Measurements from ENCODE around the gene EXOC6. TPM values are rescaled to one million over a fixed set of nuclear protein-coding genes. Genes with fewer than 3 reads are reported as not detected.
A peak's percentile ranks its signal among the peaks of the same experiment; 100 is the strongest.

Gene EXOC6
- total RNA-seq, 4 donors from 2014 or later = 10.5 to 82.1 (median 31.7) TPM

DNA sequence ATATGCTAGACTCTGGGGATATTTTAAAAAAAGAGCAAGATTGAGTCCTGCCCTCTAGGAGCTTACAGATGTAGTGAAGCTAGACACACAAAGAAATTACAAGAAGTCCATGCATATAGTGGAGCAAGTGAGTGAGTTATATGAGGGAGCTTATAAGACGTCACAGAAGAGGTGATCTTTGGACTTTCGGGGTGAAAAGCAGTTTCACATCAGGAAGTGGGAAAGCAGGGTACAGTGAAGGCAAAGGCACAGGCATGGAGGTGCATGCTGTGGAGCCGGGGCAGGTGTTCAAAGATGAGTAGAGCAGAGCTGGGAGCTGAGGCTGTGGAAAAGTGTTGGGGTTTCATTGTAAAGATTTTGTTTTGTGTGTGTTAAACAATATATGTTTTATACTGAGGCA is 38.5 kb upstream of the EXOC6 start:
- peak in 1 of 3 donors; percentile 55 for DNase-seq
- H3K27ac ChIP-seq = no peak overlapping the region
- TF ChIP-seq, protein P1, sequence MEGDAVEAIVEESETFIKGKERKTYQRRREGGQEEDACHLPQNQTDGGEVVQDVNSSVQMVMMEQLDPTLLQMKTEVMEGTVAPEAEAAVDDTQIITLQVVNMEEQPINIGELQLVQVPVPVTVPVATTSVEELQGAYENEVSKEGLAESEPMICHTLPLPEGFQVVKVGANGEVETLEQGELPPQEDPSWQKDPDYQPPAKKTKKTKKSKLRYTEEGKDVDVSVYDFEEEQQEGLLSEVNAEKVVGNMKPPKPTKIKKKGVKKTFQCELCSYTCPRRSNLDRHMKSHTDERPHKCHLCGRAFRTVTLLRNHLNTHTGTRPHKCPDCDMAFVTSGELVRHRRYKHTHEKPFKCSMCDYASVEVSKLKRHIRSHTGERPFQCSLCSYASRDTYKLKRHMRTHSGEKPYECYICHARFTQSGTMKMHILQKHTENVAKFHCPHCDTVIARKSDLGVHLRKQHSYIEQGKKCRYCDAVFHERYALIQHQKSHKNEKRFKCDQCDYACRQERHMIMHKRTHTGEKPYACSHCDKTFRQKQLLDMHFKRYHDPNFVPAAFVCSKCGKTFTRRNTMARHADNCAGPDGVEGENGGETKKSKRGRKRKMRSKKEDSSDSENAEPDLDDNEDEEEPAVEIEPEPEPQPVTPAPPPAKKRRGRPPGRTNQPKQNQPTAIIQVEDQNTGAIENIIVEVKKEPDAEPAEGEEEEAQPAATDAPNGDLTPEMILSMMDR (IDR thresholded peaks at IDR 0.05) = no peak
- TF ChIP-seq POLR2A (IDR thresholded peaks at IDR 0.05) = no peak
- no peaks in the 10 kb centered on the region for H3K9me3 ChIP-seq
- no peaks in the 10 kb centered on the region for H3K27me3 ChIP-seq
- H3K4me1 ChIP-seq = no peaks in the 10 kb centered on the region
- H3K36me3 ChIP-seq = no peaks in the 10 kb centered on the region
- H3K4me3 ChIP-seq = no peak overlapping the region

GRCh38 chr10:92810934-92811532 is 37.3 kb upstream of the EXOC6 start:
- DNase-seq = no peak
- Histone ChIP-seq H3K4me1 (no peaks in the 10 kb centered on the region), H3K27me3 (no peaks in the 10 kb centered on the region), H3K4me3 (no peak overlapping the region), H3K27ac (no peak overlapping the region), H3K9me3 (no peaks in the 10 kb centered on the region), H3K36me3 (no peaks in the 10 kb centered on the region)
- TF ChIP-seq, protein P1 (IDR thresholded peaks at IDR 0.05) = no peak
- no peak for TF ChIP-seq POLR2A (IDR thresholded peaks at IDR 0.05)

GRCh38 chr10:92811986-92812385 is 36.3 kb upstream of the EXOC6 start:
- Histone ChIP-seq H3K27me3 (no peaks in the 10 kb centered on the region), H3K9me3 (no peaks in the 10 kb centered on the region), H3K36me3 (no peaks in the 10 kb centered on the region), H3K4me1 (no peaks in the 10 kb centered on the region), H3K27ac (no peak overlapping the region), H3K4me3 (no peak overlapping the region)
- TF ChIP-seq, protein P1 (IDR thresholded peaks at IDR 0.05) = no peak
- TF ChIP-seq POLR2A (IDR thresholded peaks at IDR 0.05) = no peak
- DNase-seq = no peak

GRCh38 chr10:92813979-92814378 is 34.3 kb upstream of the EXOC6 start:
- Histone ChIP-seq H3K36me3 (no peaks in the 10 kb centered on the region), H3K4me1 (no peaks in the 10 kb centered on the region), H3K9me3 (no peaks in the 10 kb centered on the region), H3K27ac (no peak overlapping the region), H3K27me3 (no peaks in the 10 kb centered on the region), H3K4me3 (no peak overlapping the region)
- TF ChIP-seq, protein P1 (IDR thresholded peaks at IDR 0.05) = no peak
- no peak for TF ChIP-seq POLR2A (IDR thresholded peaks at IDR 0.05)
- no peak for DNase-seq

DNA sequence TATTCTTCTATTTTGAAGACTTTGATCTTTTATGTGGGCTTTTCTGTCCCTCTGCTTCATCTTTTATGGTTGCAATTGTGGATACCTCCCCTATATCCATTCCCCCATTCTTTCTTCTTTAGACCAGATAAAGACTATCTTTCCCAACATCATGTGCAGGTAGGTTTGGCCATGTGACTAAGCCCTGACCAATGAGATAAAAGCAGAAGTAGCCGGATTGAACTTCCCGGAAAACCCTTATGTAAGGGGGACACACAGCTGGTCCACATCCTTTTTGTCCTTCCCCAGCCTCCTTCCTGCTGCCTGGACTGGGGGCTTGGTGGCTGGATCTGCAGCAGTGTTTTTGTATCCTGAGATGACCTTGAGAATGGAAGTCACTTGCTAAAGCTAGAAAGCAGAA is 33.5 kb upstream of the EXOC6 start:
- TF ChIP-seq, protein P1 (IDR thresholded peaks at IDR 0.05) = no peak
- no peak for TF ChIP-seq POLR2A (IDR thresholded peaks at IDR 0.05)
- no peaks in the 10 kb centered on the region for H3K4me1 ChIP-seq
- no peaks in the 10 kb centered on the region for H3K27me3 ChIP-seq
- no peak overlapping the region for H3K4me3 ChIP-seq
- H3K27ac ChIP-seq = no peak overlapping the region
- no peak for DNase-seq
- no peaks in the 10 kb centered on the region for H3K36me3 ChIP-seq
- no peaks in the 10 kb centered on the region for H3K9me3 ChIP-seq

- TF ChIP-seq POLR2A (IDR thresholded peaks at IDR 0.05) = no peak
- TF ChIP-seq, protein P1 (IDR thresholded peaks at IDR 0.05) = peak in 1 of 6 experiments; percentile 3
- Histone ChIP-seq H3K4me1 (no peaks in the 10 kb centered on the region), H3K4me3 (no peak overlapping the region), H3K27ac (no peak overlapping the region), H3K27me3 (no peaks in the 10 kb centered on the region), H3K9me3 (no peaks in the 10 kb centered on the region), H3K36me3 (no peaks in the 10 kb centered on the region)
- no peak for DNase-seq
Measured at GRCh38 chr10:92816091-92816531, 32.2 kb upstream of the EXOC6 start.
